Stimulated activated CD8-positive, alpha-beta memory T cell treated with anti-CD3 and anti-CD28 coated beads, Interleukin-7, amount 100 ng/mL, for 48 hours (primary cell): ENCODE data around the gene FBXL13.
"Not testable (repeated sequence)": the region's sequence is repeated elsewhere in the genome, so short reads cannot be mapped to it uniquely, and the experiment has no call there.

ENCODE experiments used
- DNase-seq, 2 donors: peaks; one replicate each; pipeline ENCODE4 v3.0.0-alpha.2; 2020; ENCODE audit warnings: low read depth in 1 of 2; ENCODE audit errors: extremely low read depth in 1 of 2

Gene FBXL13

GRCh38 chr7:102988088-102988487, 86.5 kb downstream of the FBXL13 start:
- DNase-seq, result no peak

GRCh38 chr7:102985176-102985783, 89.3 kb downstream of the FBXL13 start:
- no peak for DNase-seq

- no peak for DNase-seq
Observed at GRCh38 chr7:102983602-102984001, 91.0 kb downstream of the FBXL13 start.

- no peak for DNase-seq
Observed at GRCh38 chr7:102982235-102982634, 92.4 kb downstream of the FBXL13 start.

- no peak for DNase-seq
Observed at GRCh38 chr7:102981451-102981850, 93.1 kb downstream of the FBXL13 start.

- no peak for DNase-seq
Observed at GRCh38 chr7:102979670-102980069, 94.9 kb downstream of the FBXL13 start.

GRCh38 chr7:102978284-102978683, 96.3 kb downstream of the FBXL13 start:
- no peak for DNase-seq

- DNase-seq, result not testable (repeated sequence)
Observed at GRCh38 chr7:102977586-102977985, 97.0 kb downstream of the FBXL13 start.

- no peak for DNase-seq
Observed at GRCh38 chr7:102976493-102976892, 98.1 kb downstream of the FBXL13 start.

GRCh38 chr7:102975854-102976253, 98.7 kb downstream of the FBXL13 start:
- no peak for DNase-seq

GRCh38 chr7:102974366-102975236, 100.0 kb downstream of the FBXL13 start:
- no peak for DNase-seq

- no peak for DNase-seq
Observed at GRCh38 chr7:102973096-102973802, 101.3 kb downstream of the FBXL13 start.

GRCh38 chr7:102967798-102968197, 106.8 kb downstream of the FBXL13 start:
- DNase-seq, result no peak

- no peak for DNase-seq
Observed at GRCh38 chr7:102966465-102966864, 108.1 kb downstream of the FBXL13 start.

- not testable (repeated sequence) for DNase-seq
Observed at GRCh38 chr7:102961993-102962392, 112.6 kb downstream of the FBXL13 start.

- DNase-seq, result not testable (repeated sequence)
Observed at GRCh38 chr7:102958004-102958403, 116.6 kb downstream of the FBXL13 start.

- not testable (repeated sequence) for DNase-seq
Observed at GRCh38 chr7:102954359-102954758, 120.2 kb downstream of the FBXL13 start.

- DNase-seq, result no peak
Observed at GRCh38 chr7:102953406-102953805, 121.2 kb downstream of the FBXL13 start.

GRCh38 chr7:102951839-102952238, 122.8 kb downstream of the FBXL13 start:
- no peak for DNase-seq

- DNase-seq, result no peak
Observed at GRCh38 chr7:102944241-102944640, 130.4 kb downstream of the FBXL13 start.

- DNase-seq, result no peak
Observed at GRCh38 chr7:102943423-102944169, 131.0 kb downstream of the FBXL13 start.
